Breast epithelium (tissue), 3 donors: ENCODE results near the gene FMNL1.

ENCODE experiments used
- POLR2AphosphoS5 ChIP-seq, 3 donors: sonication (generic); formaldehyde crosslinking; IDR thresholded peaks; one replicate each; pipeline ENCODE4 v1.6.1; 2017; ENCODE audit warnings: antibody characterized with exemption in 3 of 3
- TF ChIP-seq, protein P1 (sequence below), 3 donors: fragments of 450-650 bp; IDR thresholded peaks; one replicate each; pipeline ENCODE4 v1.5.1; 2016 to 2017; ENCODE audit warnings: antibody characterized with exemption in 3 of 3, mild to moderate bottlenecking in 3 of 3, moderate library complexity in 3 of 3

DNA sequence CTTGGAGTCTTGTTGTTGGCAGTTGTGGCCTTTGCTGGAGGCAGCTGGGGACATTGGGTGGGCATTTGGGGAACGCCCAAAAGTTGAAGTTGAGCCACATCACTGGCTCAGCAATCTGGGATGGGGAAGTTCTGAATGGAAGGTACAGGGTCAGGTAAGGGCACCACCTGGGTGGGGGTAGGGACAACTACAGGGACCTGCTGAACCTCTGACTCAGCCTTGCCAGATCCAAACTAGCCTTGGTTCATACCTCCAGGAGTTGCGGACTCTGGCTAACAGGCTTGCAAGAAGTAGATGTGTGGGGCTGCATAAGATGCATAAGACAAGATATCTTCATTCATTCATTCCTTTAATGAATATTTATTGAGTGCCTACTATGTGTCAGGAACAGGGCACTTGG, 16.0 kb downstream of the FMNL1 start:
- TF ChIP-seq, protein P1, sequence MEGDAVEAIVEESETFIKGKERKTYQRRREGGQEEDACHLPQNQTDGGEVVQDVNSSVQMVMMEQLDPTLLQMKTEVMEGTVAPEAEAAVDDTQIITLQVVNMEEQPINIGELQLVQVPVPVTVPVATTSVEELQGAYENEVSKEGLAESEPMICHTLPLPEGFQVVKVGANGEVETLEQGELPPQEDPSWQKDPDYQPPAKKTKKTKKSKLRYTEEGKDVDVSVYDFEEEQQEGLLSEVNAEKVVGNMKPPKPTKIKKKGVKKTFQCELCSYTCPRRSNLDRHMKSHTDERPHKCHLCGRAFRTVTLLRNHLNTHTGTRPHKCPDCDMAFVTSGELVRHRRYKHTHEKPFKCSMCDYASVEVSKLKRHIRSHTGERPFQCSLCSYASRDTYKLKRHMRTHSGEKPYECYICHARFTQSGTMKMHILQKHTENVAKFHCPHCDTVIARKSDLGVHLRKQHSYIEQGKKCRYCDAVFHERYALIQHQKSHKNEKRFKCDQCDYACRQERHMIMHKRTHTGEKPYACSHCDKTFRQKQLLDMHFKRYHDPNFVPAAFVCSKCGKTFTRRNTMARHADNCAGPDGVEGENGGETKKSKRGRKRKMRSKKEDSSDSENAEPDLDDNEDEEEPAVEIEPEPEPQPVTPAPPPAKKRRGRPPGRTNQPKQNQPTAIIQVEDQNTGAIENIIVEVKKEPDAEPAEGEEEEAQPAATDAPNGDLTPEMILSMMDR (IDR thresholded peaks at IDR 0.05), result no peak
- TF ChIP-seq POLR2AphosphoS5 (IDR thresholded peaks at IDR 0.05), result no peak
